ENCODE results near the gene SLC25A43.
A peak's percentile ranks its signal among the peaks of the same experiment; 100 is the strongest.
"Not testable (repeated sequence)": the region's sequence is repeated elsewhere in the genome, so short reads cannot be mapped to it uniquely, and the experiment has no call there.

SLC25A43 gene

GRCh38 chrX:119410027-119410819, 11.1 kb downstream of the SLC25A43 start:
- no peak for FAIRE-seq

- FAIRE-seq, result no peak
Observed at GRCh38 chrX:119410854-119411253, 11.7 kb downstream of the SLC25A43 start.

DNA sequence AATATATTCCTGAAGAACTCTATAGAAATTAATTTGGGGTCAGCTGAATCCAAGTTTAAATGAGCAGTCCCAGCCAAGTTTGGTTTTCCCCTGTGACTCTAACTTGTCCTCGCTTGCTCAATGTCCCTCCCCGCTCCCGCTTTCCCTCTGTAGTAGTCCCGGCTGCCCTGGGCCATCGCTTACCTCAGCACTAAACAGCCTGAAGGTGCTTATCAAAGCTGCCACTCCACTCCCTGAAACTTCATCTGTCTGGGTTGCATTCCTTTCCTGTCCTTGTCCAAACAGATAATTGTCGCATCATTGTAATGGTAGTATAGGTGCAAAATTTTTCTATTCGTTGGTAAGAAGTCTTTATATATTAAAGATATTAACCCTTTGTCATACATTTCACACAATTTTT, 12.8 kb downstream of the SLC25A43 start:
- FAIRE-seq, result no peak

GRCh38 chrX:119417376-119417775, 18.2 kb downstream of the SLC25A43 start:
- FAIRE-seq, result no peak

DNA sequence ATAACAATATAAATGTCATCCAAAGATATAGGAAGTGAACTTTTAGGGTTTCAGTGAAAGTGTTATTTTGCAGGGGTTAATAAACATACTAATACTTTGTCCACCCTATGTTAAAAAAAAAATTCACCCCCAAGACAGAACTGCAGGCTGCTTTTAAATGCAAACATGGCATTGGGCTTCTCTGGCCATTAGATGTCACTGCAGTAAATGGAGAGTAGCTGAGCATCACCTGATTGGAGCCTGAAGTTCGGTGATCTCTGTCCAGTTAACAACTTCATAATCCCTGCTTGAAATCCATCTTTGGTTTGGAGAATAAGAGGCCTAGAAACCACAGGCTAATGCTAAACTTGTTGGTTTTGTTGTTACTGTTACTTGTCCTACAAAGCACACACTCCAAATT, 18.7 kb downstream of the SLC25A43 start:
- peak; percentile 13 for FAIRE-seq

GRCh38 chrX:119419146-119419545, 20.0 kb downstream of the SLC25A43 start:
- no peak for FAIRE-seq

- FAIRE-seq, result no peak
Observed at GRCh38 chrX:119419898-119420297, 20.8 kb downstream of the SLC25A43 start.

DNA sequence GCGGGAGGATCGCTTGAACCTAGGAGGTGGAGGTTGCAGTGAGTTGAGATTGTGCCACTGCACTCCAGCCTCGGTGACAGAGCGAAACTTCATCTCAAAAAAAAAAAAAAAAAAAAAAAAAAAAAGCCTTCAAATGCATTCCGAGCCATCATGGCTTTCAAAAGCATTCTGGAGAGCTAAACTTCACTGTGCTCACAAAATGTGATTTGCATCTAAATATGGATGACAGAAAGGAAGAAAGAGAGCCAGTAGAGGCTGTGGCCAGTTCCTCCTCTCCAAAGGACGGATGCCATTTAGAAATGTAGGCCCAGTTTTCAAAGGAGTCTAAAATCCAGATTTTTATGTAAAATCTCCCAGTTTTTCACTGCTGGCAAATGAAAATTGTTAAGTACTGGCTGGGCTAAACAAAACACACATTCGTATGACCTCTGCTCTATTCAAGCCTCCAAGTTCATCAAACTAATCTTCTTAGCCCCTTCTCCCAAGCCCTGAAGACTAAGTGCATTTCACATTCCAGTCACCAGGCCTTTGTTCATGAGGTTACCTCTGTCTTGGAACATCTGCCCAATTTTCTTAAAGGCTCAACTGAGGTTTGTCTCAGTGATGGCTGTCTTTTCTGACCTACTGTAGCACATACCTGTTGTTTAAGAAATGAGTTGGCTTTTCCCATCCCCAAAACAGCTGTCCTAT, 22.0 kb downstream of the SLC25A43 start:
- no peak for FAIRE-seq

- FAIRE-seq, result no peak
Observed at GRCh38 chrX:119423631-119424030, 24.5 kb downstream of the SLC25A43 start.

DNA sequence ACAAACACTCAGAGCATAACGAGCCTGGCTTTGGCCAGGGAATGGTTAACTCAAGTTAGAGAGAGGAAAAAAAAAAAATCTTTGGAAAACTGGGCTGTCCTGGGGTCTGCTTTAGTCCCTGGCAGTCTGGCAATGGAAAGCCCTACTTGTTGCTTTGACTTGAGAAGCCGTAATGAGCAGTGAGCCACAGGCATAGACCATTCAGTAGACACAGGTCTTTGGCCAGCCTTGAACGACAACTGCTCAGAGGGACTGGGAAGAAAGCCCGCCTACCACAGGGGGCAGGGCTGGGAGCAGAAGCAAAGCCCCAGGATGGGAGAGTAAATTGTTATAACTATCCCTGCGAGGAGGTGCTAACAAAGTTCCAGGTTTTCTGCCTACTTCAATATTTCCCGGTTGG, 25.9 kb downstream of the SLC25A43 start:
- FAIRE-seq, result no peak

- FAIRE-seq, result no peak
Observed at GRCh38 chrX:119427024-119427794, 28.1 kb downstream of the SLC25A43 start.

GRCh38 chrX:119427795-119428185, 28.7 kb downstream of the SLC25A43 start:
- FAIRE-seq, result no peak

GRCh38 chrX:119429471-119429870, 30.3 kb downstream of the SLC25A43 start:
- no peak for FAIRE-seq

DNA sequence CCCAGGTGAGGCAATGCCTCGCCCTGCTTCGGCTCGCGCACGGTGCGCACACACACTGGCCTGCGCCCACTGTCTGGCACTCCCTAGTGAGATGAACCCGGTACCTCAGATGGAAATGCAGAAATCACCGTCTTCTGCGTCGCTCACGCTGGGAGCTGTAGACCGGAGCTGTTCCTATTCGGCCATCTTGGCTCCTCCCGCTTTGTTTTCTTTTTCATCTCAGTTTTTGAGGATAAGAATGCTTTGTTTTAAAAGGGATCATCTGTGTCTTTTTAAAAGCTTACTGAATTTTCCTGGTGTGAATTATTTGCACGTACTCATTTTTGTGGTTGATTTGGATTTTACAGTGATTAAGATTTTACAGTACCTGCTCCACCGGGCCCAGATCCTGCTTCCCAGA, 42.2 kb downstream of the SLC25A43 start:
- FAIRE-seq, result not testable (repeated sequence)

GRCh38 chrX:119442286-119442685, 43.1 kb downstream of the SLC25A43 start:
- FAIRE-seq, result no peak

- FAIRE-seq, result no peak
Observed at GRCh38 chrX:119453202-119453601, 54.1 kb downstream of the SLC25A43 start.

- FAIRE-seq, result no peak
Observed at GRCh38 chrX:119455264-119455663, 56.1 kb downstream of the SLC25A43 start.

DNA sequence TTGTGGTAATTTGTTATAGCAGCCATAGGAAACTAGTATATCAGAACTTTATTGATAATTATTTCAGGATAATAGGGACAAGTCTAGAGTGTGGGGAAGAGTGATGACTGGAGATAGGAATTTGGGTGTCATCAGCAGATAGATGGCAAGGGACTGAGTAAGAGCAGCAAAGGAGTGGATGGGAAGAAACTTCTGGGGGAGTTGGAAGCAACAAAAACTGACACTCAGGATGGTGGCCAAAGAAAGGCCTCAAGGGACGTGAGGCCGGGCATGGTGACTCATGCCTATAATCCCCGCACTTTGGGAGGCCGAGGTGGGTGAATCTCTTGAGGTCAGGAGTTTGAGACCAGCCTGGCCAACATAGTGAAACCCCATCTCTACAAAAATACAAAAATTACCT, 60.0 kb downstream of the SLC25A43 start:
- no peak for FAIRE-seq

DNA sequence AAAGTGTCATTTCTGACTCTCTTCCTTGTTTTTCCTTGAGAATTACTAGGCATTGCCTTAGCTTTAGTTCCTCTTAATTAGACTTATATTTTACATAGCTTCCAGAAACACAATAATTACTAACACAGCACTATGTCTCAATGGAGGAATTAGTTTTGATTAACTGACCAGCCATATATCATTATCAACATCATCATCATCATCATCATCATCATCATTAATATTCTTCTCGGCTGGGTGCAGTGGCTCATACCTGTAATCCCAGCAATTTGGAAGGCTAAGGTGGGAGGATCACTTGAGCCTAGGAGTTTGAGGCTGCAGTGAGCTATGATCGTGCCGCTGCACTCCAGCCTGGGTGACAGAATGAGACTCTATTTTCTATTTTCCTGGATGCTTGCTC, 66.4 kb downstream of the SLC25A43 start:
- FAIRE-seq, result no peak

GRCh38 chrX:119466970-119467369, 67.8 kb downstream of the SLC25A43 start:
- no peak for FAIRE-seq

- no peak for FAIRE-seq
Observed at GRCh38 chrX:119467433-119467832, 68.3 kb downstream of the SLC25A43 start.

- FAIRE-seq, result no peak
Observed at GRCh38 chrX:119467842-119468550, 68.9 kb downstream of the SLC25A43 start, which contains the start of gene SLC25A5. TSS of gene SLC25A5 (plus strand) at chrX:119468444. CDS start at chrX:119468516, 72 bp downstream.
